Thymus (tissue), 2 donors: Measurements from ENCODE around the gene SMURF1. TPM values are rescaled to one million over a fixed set of nuclear protein-coding genes. Genes with fewer than 3 reads are reported as not detected.

Experiments
- polyA plus RNA-seq: library from polyadenylated mRNA; stranded (reverse); fragments of 200-250 nt; gene quantifications from one replicate; pipeline ENCODE4 v1.2.3, GENCODE V29; 2013
- total RNA-seq: library from RNA; stranded (reverse); fragments of 120-200 nt; gene quantifications from one replicate; pipeline ENCODE4 v1.2.4, GENCODE V29; 2013
- donor health status: healthy.

SMURF1 gene
- total and polyA plus RNA-seq, 2 donors = 6.2 to 6.8 TPM

Other genes with a start within 250 kb of the SMURF1 start
- gene KPNA7, start 64.0 kb upstream of the SMURF1 start, total RNA-seq = not detected
- gene KPNA7, start 64.0 kb upstream of the SMURF1 start, polyA plus RNA-seq = 0.14 TPM
- gene MYH16, start 128.7 kb upstream of the SMURF1 start, total RNA-seq = 0.05 TPM
- gene MYH16, start 128.7 kb upstream of the SMURF1 start, polyA plus RNA-seq = 0.09 TPM
- gene ARPC1A, start 181.8 kb upstream of the SMURF1 start, total RNA-seq = 39.9 TPM
- gene ARPC1A, start 181.8 kb upstream of the SMURF1 start, polyA plus RNA-seq = 149 TPM
- 186 TPM for gene ARPC1B, start 230.6 kb upstream of the SMURF1 start, total RNA-seq
- gene ARPC1B, start 230.6 kb upstream of the SMURF1 start, polyA plus RNA-seq = 204 TPM